ENCODE measurements around the gene PSG4.
"Not testable (repeated sequence)": the region's sequence is repeated elsewhere in the genome, so short reads cannot be mapped to it uniquely, and the experiment has no call there.

Gene PSG4

DNA sequence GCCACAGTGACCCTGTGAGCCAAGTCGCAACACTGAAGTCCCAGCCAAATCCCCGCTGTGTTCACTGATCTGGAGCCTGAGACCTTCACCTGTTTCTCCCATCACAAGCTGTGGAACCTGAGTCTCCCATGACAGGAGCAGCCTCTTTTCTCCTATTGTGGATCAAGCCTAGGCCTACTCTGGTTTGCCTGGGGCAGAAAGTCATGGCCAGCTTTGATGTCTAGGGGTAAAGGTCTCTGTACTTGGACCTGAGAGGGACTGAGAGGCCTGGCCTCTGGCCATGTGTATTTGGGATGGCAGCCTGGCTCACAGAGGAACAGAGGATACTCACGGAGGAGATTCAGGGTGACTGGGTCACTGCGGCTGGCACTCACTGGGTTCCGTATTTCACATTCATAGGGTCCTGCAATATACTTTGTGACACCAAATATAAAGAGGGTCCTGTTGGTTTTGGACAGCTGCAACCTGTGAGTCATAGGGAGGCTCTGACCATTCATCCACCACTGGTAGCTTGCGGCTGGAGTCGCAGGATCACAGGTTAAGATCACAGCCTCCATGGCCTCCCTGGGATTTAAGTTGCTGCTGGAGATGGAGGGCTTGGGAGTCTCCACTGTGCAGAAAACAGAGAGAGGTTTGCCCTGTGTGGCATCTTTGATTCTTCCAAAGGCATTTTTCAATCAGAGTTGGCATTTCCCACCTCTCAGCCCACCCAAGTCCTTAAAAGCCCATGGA, 7.6 kb downstream of the PSG4 start:
- DNase-seq, result not testable (repeated sequence)

DNA sequence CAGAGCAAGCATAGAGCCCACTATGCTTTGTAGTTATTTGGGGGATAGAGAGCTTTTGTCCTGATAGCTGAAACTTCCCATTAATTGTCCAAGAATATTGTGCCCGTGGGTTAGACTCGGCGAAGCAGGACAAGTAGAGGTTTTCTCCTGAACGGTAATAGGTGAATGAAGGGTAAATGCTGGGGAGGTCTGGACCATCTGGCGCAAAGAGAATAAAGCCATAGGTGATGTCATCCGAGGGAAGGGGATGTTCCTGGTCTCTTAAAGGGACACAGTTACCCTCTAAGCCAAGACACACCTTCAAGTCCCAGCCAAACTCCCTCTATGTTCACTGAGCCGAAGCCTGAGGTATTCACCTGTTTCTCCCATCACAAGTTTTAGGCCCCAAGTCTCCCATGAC, 11.0 kb downstream of the PSG4 start:
- DNase-seq, result not testable (repeated sequence)

DNA sequence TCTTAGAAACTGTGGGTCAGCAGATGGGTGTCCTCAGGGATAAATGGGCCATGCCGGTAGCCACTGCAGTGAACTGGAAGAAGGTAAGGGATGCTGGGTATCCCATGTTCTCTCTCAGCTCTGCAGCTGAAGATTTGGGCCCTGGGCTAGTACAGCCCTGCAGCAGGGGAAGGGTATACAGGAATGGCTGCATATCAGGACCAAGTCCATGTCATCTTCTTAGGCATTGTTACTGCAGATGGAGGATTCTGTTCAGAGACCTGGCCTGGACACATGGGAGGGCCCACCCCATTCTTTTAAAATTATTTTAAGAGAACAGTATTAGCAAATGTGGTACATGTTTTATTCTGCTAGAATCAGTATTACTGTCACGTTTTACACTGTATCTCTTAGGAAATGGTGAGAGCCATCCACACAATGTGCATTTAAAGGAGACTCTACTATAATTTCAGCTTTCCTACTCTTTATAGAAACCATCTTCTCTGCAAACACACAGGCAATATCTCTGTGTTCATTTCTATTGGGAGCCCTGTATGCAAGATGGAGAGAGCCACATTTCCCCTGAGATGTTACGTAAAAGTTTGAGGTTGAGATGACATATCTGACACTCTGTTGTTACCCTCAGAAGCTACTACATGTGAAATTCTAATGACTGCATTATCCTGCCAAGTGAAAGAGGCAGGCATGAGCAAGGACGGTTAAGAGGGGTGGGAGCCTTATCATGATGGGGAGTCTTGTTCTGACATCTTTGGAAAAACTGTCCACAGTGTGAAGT, 12.9 kb downstream of the PSG4 start:
- not testable (repeated sequence) for DNase-seq

GRCh38 chr19:43188092-43188491, 17.3 kb downstream of the PSG4 start:
- DNase-seq, result not testable (repeated sequence)

GRCh38 chr19:43186311-43186935, 19.0 kb downstream of the PSG4 start, which contains the start of gene PSG5:
TSS of gene PSG5 (minus strand) at chr19:43186536. CDS start at chr19:43186405, 131 bp downstream.
- DNase-seq, result not testable (repeated sequence)

DNA sequence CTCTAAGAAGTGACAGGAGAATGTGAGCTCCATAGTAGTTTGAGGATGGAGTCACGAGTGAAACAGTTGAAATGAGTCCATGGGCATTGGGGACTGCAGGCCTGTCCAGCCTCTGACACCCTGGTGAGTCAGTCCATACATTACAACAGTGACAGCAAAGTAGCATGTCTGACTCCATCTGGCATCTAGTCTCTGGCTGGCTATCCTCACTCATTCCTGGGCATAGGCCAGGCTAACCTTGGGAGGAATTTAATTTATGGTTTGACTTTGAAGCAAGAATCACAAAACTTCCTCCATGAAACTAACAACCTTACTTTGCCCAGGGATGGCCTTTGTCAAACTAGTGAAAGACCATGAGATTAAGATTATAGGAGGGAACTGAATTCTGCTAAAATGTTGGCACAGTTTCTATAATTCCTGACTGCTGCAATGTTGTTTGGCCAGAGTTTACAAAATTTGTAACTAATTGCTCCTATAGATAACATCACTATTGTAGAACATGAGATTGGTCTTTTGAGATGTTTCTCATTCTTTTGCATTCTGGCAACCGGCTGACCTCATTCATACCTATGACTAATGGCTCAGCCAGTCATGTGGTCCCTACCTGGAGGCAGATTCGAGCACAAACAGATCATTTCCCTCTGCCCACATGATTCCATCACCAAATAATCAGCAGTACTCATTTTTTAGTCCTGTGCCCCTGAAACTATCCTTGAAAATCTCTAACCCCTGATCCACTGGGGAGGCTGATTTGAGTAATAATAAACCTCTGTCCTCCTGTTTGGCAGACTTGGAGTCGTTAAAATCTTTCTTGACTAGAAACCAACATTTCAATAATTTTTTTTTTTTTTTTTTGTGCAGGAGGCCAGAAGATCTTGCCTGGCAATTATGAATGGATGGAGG, 23.3 kb downstream of the PSG4 start:
- not testable (repeated sequence) for DNase-seq

GRCh38 chr19:43179569-43180147, 25.8 kb downstream of the PSG4 start:
- not testable (repeated sequence) for DNase-seq

DNA sequence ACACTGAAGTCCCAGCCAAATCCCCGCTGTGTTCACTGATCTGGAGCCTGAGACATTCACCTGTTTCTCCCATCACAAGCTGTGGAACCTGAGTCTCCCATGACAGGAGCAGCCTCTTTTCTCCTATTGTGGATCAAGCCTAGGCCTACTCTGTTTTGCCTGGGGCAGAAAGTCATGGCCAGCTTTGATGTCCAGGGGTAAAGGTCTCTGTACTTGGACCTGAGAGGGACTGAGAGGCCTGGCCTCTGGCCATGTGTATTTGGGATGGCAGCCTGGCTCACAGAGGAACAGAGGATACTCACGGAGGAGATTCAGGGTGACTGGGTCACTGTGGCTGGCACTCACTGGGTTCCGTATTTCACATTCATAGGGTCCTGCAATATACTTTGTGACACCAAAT, 26.9 kb downstream of the PSG4 start:
- DNase-seq, result not testable (repeated sequence)

DNA sequence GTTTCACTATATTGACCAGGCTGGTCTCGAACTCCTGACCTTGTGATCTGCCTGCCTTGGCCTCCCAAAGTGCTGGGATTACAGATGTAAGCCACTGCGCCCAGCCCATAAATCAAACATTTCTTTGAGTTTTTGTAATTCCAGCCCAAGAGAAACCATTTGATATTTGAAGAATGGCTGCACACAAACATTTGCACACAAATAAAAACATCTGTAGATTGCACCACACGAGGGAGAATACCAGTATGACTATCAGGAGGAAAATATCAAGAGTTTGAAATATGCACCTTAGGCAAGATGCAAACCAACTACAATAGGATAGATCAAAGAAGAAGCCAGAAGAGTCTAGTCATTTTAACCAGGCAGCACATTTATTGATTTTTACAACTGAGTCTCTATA, 39.5 kb downstream of the PSG4 start:
- not testable (repeated sequence) for DNase-seq

- DNase-seq, result not testable (repeated sequence)
These were observed 42.3 kb downstream of the PSG4 start for GRCh38 chr19:43163135-43163534.

DNA sequence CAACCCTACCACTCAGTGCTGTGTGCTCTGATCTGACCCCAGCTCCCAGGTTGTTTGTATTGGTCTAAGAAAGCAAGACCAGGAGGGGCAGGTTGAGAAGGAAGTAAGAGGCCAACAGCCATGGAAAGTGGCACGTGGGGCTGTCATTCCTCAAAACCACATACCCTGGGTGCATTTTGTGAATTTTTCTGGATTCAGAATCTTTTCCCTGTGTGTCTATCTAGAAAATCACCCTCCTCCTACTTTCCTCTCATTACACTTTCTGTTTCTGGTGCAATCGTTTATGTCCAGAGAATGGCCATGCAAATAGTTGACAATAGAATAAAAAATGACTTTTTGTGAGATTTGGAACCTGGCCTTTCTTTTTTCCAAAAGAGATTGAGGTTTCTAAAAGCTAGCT, 43.2 kb downstream of the PSG4 start:
- not testable (repeated sequence) for DNase-seq

DNA sequence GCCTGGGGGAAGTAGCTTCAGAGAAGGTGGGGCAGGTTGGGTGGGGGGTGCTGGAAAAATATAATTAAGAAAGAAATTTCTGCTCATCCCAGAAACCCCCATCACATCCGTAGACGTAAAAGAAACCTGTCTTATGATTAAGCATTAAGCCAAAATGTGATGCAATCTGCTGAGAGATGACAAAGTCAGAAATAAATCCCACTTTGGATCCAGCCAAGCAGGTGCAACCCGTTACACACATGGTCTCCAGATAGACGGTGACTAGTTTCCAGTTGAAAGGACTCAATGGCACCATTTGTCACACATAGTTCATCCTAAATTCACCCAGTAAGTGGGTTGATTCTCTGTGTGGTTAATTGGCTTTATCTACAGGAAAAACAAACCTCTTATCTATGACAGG, 53.2 kb downstream of the PSG4 start:
- no peak for DNase-seq

- DNase-seq, result not testable (repeated sequence)
These were observed 55.6 kb downstream of the PSG4 start for GRCh38 chr19:43149788-43150187.

GRCh38 chr19:43148233-43148632, 57.2 kb downstream of the PSG4 start:
- no peak for DNase-seq
